Natural killer cell (primary cell): ENCODE results near the gene HEXIM1. TPM values are rescaled to one million over a fixed set of nuclear protein-coding genes. Genes with fewer than 3 reads are reported as not detected.

Experiments
- ATAC-seq, 3 donors: fragments of 150-1000 bp in 2 of 3; fragments of 200-7000 bp in 1 of 3; cut with Tn5 transposase; 1 replicate in 1 of 3; 2 replicates in 2 of 3; pipeline ENCODE4 v1.10.0; 2021; ENCODE audit warnings: mild to moderate bottlenecking in 2 of 3, moderate library complexity in 2 of 3
- DNase-seq, 2 donors: peaks; one replicate each; pipeline versions ENCODE4 v3.0.0 to v3.0.0-alpha.2; 2013 to 2021; ENCODE audit warnings: mixed read lengths in 1 of 2
- H3K27ac ChIP-seq: one replicate; pipeline ENCODE4 v1.5.1; 2013; ENCODE audit warnings: mild to moderate bottlenecking, low read length
- H3K27me3 ChIP-seq: one replicate; pipeline ENCODE4 v1.6.1; 2013; ENCODE audit warnings: low read length; ENCODE audit not compliant: control insufficient read depth, insufficient read depth
- H3K36me3 ChIP-seq: one replicate; pipeline ENCODE4 v1.6.1; 2013; ENCODE audit warnings: low read length; ENCODE audit not compliant: control insufficient read depth, insufficient read depth
- H3K4me1 ChIP-seq: one replicate; pipeline ENCODE4 v1.6.1; 2013; ENCODE audit warnings: low read length; ENCODE audit not compliant: control insufficient read depth, insufficient read depth
- H3K4me3 ChIP-seq: one replicate; pipeline ENCODE4 v1.5.1; 2013; ENCODE audit warnings: low read length
- H3K9me3 ChIP-seq: one replicate; pipeline ENCODE4 v1.6.1; 2013; ENCODE audit warnings: low read length; ENCODE audit not compliant: control insufficient read depth, insufficient read depth
- H3K27ac Mint-ChIP-seq, 2 donors: one replicate each; pipeline ENCODE4 v1.8.0; 2022; ENCODE audit warnings: mild to moderate bottlenecking in 2 of 2, mixed read lengths in 2 of 2, moderate library complexity in 1 of 2
- H3K27me3 Mint-ChIP-seq, 2 donors: one replicate each; pipeline ENCODE4 v1.8.0; 2022; ENCODE audit warnings: low read depth in 2 of 2, mixed read lengths in 2 of 2
- H3K36me3 Mint-ChIP-seq: one replicate; pipeline ENCODE4 v1.8.0; 2022; ENCODE audit warnings: mixed read lengths
- H3K4me1 Mint-ChIP-seq, 2 donors: one replicate each; pipeline ENCODE4 v1.8.0; 2022; ENCODE audit warnings: mixed read lengths in 2 of 2
- H3K4me3 Mint-ChIP-seq: one replicate; pipeline ENCODE4 v1.8.0; 2022; ENCODE audit warnings: mild to moderate bottlenecking, moderate library complexity, mixed read lengths
- H3K9me3 Mint-ChIP-seq, 2 donors: one replicate each; pipeline ENCODE4 v1.8.0; 2022; ENCODE audit warnings: mixed read lengths in 2 of 2
- WGBS: methylation state at CpG from one replicate; pipeline ENCODE4 v1.1.7; 2013; ENCODE audit warnings: missing lambda C conversion rate; ENCODE audit not compliant: insufficient coverage; 5-methylcytosine and 5-hydroxymethylcytosine counted together
- intact Hi-C: fragments of 100-400 bp; cut with micrococcal nuclease; formaldehyde crosslinking; loops from one replicate; pipeline ENCODE4 v1.14.2; 2022
- total RNA-seq, 4 donors: library from RNA; stranded (reverse); fragments of 120-200 nt in 1 of 4; gene quantifications; one replicate each; pipeline versions ENCODE4 v1.2.3 to v1.2.4, GENCODE V29; 2013 to 2022
- TF ChIP-seq, protein P1 (sequence below): fragments of 200-600 bp; IDR thresholded peaks from one replicate; pipeline ENCODE4 v1.8.0; 2022; ENCODE audit warnings: antibody characterized with exemption

HEXIM1 gene
- total RNA-seq, 3 donors from 2014 or later (not counting 1 experiment from before 2014, with no cell fraction given), result 64.9 to 80.7 (median 79.8) TPM

DNA sequence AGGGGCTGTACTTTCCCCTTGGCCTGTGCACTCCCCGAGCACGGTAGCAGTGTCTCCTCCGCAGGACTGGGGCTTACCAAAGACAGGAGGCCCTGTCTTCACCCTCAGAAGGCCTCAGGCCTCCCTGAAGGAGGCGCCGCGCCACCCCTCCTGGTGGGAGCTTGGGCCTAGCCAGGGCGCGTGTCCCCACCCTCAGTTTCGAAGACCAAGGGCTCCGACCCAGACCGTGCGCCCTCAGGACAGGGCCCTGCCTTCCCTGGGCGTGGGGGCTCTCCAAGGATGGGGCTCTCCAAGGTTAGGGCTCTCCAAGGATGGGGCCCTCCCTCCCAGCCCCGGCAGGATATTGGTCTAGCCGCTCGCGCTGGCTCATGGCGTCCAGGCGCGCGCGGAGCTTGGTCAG, 27.7 kb upstream of the HEXIM1 start:
- WGBS, result 78% methylated on average over 22 of the region's 22 CpGs
- DNase-seq (no peak), ATAC-seq (no peak)
- intact Hi-C loops, result no loop called here
- Histone ChIP-seq H3K27ac (no peak overlapping the region), H3K4me1 (peaks cover 8% of the 10 kb centered on the region), H3K9me3 (no peaks in the 10 kb centered on the region), H3K27me3 (peaks cover 2% of the 10 kb centered on the region), H3K36me3 (no peaks in the 10 kb centered on the region), H3K4me3 (no peak overlapping the region)
- Mint-ChIP-seq H3K4me3 (no peak overlapping the region), H3K27ac (no peak overlapping the region), H3K4me1 (no peaks in the 10 kb centered on the region), H3K27me3 (peaks cover 0 to 3% of the 10 kb centered on the region in 2 donors), H3K36me3 (no peaks in the 10 kb centered on the region), H3K9me3 (no peaks in the 10 kb centered on the region)
- TF ChIP-seq, protein P1, sequence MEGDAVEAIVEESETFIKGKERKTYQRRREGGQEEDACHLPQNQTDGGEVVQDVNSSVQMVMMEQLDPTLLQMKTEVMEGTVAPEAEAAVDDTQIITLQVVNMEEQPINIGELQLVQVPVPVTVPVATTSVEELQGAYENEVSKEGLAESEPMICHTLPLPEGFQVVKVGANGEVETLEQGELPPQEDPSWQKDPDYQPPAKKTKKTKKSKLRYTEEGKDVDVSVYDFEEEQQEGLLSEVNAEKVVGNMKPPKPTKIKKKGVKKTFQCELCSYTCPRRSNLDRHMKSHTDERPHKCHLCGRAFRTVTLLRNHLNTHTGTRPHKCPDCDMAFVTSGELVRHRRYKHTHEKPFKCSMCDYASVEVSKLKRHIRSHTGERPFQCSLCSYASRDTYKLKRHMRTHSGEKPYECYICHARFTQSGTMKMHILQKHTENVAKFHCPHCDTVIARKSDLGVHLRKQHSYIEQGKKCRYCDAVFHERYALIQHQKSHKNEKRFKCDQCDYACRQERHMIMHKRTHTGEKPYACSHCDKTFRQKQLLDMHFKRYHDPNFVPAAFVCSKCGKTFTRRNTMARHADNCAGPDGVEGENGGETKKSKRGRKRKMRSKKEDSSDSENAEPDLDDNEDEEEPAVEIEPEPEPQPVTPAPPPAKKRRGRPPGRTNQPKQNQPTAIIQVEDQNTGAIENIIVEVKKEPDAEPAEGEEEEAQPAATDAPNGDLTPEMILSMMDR, result no peak

DNA sequence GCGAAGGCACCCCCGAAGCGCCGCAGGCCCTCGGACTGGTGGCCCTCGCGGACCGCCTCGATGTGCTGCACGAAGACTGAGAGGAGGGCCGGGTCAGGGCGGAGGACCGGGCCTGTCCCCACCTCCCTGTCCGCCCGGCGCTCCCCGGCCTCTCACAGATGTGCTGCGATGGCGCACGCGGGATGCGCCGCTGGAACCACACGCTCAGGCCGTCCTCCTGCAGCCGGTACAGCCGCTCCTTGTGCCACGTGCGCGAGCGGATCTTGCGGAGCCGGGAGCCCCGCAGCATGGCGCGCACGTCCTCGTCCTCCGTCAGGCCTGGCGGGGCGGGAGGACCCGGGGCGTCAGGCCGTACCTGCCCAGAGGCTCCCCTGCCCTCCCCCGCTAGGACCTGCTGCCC, 27.2 kb upstream of the HEXIM1 start:
- Mint-ChIP-seq H3K36me3 (no peaks in the 10 kb centered on the region), H3K4me1 (no peaks in the 10 kb centered on the region), H3K4me3 (no peak overlapping the region), H3K27me3 (peaks cover 0 to 3% of the 10 kb centered on the region in 2 donors), H3K9me3 (no peaks in the 10 kb centered on the region), H3K27ac (no peak overlapping the region)
- Histone ChIP-seq H3K27me3 (peaks cover 2% of the 10 kb centered on the region), H3K36me3 (no peaks in the 10 kb centered on the region), H3K4me3 (no peak overlapping the region), H3K4me1 (peaks cover 8% of the 10 kb centered on the region), H3K9me3 (no peaks in the 10 kb centered on the region), H3K27ac (no peak overlapping the region)
- TF ChIP-seq, protein P1, result no peak
- intact Hi-C loops, result no loop called here
- 24% methylated on average over 45 of the region's 45 CpGs for WGBS
- no peak for ATAC-seq
- DNase-seq, result no peak

DNA sequence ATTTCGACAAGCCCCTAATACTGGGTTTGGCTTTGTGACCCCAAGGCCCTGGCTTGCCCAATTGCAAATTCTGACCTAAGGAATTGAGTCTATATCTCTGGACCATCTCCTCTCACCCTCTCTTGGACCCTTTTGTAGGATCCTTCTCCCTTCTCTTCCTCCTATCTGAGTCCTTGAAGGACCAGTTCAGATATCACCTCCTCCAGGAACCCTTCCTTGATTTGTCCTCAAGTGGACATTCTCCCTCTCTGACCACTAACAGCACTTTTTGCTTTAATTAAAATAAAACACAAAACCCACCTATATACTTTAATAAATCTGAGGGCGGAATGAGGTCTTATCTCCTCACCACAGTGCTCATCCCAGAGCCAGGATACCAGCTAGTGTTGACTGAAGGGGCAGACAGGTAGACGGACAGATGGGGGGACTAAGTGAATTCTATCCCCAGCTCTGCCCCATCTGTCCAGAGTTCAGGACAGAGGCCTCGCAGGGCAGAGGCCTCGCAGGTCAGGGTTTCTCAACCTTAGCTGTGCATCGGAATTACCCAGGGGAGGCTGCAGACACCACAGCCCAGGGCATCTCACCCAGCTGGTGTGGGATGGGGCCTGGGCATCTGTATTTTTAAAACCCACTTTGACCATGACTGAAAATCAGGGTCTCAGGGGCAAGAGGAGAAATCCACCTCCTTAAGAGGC, 25.1 kb upstream of the HEXIM1 start:
- Mint-ChIP-seq H3K36me3 (no peaks in the 10 kb centered on the region), H3K27me3 (peaks cover 0 to 3% of the 10 kb centered on the region in 2 donors), H3K9me3 (no peaks in the 10 kb centered on the region), H3K4me1 (no peaks in the 10 kb centered on the region), H3K27ac (no peak overlapping the region), H3K4me3 (no peak overlapping the region)
- Histone ChIP-seq H3K4me3 (no peak overlapping the region), H3K36me3 (no peaks in the 10 kb centered on the region), H3K4me1 (peaks cover 8% of the 10 kb centered on the region), H3K9me3 (no peaks in the 10 kb centered on the region), H3K27ac (no peak overlapping the region), H3K27me3 (peaks cover 2% of the 10 kb centered on the region)
- DNase-seq (no peak), ATAC-seq (no peak)
- TF ChIP-seq, protein P1, result no peak
- 92% methylated on average over 6 of the region's 6 CpGs for WGBS
- intact Hi-C loops, result no loop called here
